Activated T-helper 1 cell treated with Interleukin-2 at 50 U/mL for 16 hours (primary cell): ENCODE results near the gene RPS6KA3.
"Not testable (repeated sequence)": the region's sequence is repeated elsewhere in the genome, so short reads cannot be mapped to it uniquely, and the experiment has no call there.

ENCODE experiments used
- DNase-seq: peaks from one replicate; pipeline ENCODE4 v3.0.0-alpha.2; 2020; ENCODE audit warnings: low read depth

RPS6KA3 gene

GRCh38 chrX:20217906-20218305, 48.8 kb downstream of the RPS6KA3 start:
- no peak for DNase-seq

- DNase-seq, result no peak
Observed at GRCh38 chrX:20217271-20217670, 49.4 kb downstream of the RPS6KA3 start.

DNA sequence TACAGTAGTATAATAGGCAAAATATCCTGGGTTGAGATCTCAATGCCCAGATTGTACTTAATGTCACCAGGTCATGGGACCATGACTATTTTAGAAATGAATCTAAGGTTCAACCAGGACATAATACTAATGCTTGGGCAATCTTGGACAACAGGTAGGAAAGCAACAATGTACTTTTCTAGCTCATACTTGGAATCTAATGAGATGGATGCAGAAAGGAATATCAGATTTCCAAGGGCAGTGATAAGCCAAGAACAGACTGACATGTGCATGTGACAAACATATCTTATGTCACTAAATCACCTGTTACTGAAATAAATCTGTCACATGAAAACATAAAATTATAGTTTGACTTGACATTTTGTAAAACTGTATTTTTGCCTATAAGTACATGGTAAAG, 51.1 kb downstream of the RPS6KA3 start:
- no peak for DNase-seq

DNA sequence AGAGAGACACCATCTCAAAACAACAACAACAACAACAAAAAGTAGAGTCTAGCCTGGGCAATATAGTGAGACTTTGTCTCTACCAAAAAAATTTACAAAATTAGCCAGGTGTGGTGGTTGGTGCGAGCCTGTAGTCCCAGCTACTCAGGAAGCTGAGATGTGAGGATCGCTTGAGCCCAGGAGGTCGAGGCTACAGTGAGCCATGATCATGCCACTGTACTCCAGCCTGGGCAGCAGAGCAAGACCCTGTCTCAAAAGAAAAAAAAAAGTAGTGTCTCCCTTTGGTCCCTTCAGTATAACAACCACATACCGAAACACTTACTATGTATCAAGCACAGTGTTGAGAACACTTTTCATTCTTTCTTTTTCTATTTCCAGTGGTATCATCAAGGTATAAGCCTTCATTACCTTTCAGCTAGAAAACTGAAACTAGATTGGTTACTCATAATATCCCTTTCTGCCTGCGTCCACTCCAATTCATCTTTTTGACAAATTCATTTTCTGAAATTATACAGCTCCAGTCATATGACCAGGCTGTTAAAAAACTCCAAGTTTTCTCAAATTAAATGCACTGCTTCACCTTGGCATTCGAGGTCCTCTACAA, 54.1 kb downstream of the RPS6KA3 start:
- DNase-seq, result no peak

DNA sequence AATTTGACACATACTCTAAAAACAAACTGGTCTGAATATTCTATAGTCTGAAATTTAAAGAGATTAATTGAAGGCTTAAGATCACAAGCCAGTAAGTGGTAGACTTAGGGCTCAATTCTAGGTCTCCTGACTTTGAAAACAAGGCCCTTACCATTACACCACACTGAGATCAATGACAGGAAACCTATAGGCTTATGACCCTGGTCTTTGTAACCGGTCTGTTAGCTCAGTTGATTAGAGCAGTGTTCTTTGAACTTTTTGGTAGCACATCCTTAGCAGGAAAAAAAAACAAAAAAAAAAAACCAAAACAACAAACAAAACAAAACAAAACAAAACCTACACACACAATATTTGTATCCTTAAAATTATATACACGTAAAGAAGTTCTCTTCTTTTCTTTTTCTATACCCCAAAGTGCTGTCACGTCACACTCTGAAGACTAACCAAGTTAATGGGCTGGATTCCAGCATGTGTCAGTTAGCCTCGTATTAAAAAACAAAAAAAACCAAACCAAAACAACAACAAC, 55.4 kb downstream of the RPS6KA3 start:
- DNase-seq, result no peak

- no peak for DNase-seq
Observed at GRCh38 chrX:20205927-20206708, 60.6 kb downstream of the RPS6KA3 start.

- no peak for DNase-seq
Observed at GRCh38 chrX:20204351-20204750, 62.4 kb downstream of the RPS6KA3 start.

DNA sequence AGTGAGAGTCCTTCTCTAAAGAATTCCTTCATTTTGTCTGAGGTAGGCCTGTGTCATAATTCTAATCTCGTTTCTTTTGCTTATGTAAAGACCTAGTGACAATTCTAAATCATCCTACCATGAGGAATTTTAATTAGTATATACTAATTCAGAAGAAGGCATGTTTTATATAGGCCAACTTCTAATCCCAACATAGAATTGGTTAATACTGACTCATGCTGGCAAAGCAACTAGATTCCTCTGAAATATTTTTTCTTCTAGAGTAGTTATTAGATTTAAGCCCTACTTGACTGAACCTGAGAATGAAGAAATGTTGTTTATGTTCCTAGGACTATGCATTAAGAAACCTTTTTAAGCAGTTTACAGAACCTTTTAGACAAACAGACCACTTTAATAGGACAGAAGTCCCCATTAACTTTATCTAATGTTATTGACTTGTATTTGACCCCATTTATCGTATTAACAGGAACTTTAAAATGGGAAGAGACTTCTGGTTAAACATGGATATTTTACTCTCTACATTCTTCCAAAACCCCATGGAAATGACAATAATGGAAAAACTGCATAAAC, 69.0 kb downstream of the RPS6KA3 start:
- no peak for DNase-seq

- DNase-seq, result no peak
Observed at GRCh38 chrX:20189171-20189570, 77.5 kb downstream of the RPS6KA3 start.

- no peak for DNase-seq
Observed at GRCh38 chrX:20181598-20182329, 84.9 kb downstream of the RPS6KA3 start.

DNA sequence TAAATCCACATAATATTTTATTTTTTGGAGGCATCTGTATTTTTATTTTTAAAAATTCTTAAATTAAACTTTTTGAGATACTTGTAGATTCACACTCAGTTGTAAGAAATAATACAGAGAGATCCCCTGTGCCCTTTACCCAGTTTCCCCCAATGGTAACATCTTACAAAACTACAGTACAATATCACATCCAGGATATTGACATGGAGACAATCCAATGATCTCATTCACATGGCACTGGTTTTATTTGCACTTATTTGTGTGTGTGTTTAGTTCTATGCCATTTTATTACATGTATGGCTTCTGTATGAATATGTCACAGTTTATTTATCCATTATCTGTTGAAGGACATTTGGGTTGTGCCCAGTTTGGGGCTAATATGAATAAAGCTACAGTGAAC, 89.6 kb downstream of the RPS6KA3 start:
- DNase-seq, result no peak

GRCh38 chrX:20173856-20174255, 92.9 kb downstream of the RPS6KA3 start:
- DNase-seq, result no peak

- no peak for DNase-seq
Observed at GRCh38 chrX:20173313-20173712, 93.4 kb downstream of the RPS6KA3 start.

DNA sequence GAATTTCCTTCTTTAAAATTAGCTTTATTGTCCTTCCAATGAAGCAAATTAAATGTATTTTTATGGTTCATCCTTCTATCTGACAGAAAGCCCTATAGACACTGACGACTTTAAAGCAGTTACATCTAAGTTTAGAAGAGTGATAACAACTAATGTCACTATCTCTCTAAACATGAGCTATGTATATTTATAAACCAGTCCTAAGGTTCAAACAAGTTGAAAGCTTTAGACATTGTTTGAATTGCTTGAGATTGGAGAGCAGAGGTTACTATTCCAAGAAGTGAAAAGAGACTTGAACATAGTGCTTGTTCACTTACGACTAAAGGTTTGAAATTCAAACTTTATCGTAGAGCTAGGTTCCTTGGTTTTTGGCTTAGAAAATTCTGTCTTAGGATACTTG, 94.8 kb downstream of the RPS6KA3 start:
- no peak for DNase-seq

DNA sequence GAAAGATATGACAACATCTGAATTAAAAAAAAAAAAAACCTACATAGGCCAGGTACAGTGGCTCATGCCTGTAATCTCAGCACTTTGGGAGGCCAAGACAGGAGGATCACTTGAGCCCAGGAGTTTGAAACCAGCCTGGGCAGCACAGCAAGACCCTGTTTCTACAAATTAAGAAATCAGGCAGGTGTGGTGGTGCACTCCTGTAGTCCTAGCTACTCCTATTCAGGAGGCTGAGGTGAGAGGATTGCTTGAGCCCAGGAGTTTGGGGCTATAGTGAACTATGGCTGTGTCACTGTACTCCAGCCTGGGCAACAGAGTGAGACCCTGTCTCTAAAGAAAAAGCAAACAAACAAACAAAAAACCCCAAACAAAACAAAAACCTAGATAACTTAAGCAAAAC, 104.2 kb downstream of the RPS6KA3 start:
- not testable (repeated sequence) for DNase-seq

DNA sequence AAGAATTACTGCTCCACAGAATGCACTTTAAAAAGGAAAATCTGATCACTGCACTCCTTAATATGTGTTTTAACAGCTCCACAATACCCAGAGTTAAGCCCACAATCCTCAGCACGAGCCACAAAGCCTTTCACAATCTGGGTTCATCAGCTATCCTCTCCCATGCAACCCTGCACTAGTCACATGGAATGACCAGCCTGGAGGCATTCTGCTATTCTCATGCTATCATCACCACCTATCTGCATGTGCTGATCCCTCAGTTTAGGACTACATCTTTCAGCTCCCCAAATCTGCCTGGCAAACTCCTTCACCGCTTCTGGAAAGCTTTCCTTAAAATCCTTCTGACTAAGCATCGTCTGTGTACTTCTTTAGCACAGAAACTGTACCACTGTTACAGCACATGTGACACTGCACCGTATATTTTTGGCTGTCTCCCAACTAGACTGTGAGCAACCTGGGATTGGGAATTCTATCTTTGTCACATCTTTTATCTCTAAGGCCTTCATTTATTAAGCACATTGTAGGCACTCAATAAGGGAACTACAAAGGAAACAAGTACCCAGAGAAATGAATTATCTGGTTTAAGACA, 106.8 kb downstream of the RPS6KA3 start:
- DNase-seq, result no peak

DNA sequence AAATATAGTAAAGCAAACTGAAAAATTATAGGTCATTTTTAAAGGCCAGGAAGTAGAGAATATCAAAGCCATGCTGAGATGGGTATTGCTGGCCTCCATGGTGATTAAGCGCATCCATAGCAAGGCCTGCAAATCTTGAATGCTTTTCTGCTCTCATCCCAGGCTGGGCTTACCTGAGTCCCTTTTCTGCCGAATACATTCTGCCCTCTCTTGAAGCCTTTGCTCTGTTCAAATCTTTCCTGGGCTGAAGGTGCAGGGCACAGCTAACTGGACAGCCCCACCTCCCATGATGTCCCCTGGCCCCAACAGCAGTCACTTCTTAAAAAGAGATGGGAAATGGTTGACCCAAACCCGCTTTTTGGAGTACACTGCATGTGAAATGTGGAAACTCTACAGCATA, 115.0 kb downstream of the RPS6KA3 start:
- DNase-seq, result no peak

DNA sequence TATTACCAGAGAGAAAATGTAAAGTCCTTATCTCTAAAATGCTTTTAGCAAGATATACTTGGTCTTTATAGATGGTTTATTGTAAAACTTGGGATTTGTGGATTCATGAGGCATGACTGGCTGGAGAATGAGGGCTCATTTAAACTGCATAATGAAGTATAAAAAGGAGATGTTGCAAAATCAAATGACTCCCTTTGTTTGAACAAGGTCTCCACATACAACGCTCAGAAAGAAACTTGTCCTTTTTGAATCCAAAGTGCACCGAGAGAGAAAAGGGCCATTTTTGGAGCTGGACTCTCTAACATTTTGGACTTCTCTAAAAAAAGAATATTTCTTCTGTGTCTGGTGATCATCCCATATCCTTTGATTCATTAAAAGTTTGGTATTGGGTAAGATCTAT, 117.4 kb downstream of the RPS6KA3 start:
- DNase-seq, result no peak

DNA sequence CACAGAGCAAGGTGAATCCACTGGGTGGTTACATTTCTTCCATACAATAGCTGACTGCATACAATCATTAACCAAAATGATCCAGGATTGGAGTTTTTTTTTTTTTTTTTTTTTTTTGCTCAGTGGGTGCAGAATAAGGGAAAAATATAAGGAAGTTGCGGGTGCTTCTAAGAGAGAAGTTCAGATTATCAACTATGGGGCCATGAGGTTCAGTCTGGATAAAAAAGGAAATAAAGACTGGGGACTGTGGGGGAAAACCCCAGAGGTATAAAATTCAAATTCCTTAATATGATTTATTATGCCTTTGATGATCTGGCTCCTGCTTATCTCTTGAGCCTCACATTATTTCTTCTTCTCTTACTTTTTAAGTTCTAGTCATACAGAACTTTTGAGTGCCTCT, 119.1 kb downstream of the RPS6KA3 start:
- no peak for DNase-seq

DNA sequence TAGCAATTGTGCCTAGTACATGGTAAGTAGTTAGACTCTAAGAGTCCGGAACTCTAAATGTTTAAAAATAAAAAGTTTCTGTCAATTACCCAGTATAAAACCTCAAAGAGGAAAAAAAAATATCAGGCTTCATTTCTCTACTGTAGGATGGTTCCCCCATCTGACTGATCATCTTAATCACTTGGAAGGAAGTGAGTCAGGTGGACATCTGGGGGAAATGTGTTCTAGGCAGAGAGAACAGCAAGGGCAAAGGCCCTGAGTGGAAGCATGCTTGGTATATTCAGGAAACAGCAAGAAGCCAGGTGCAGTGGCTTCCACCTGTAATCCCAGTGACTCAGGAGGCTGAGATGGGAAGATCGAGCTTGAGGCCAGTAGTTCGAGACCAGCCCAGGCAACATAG, 122.2 kb downstream of the RPS6KA3 start:
- DNase-seq, result no peak

DNA sequence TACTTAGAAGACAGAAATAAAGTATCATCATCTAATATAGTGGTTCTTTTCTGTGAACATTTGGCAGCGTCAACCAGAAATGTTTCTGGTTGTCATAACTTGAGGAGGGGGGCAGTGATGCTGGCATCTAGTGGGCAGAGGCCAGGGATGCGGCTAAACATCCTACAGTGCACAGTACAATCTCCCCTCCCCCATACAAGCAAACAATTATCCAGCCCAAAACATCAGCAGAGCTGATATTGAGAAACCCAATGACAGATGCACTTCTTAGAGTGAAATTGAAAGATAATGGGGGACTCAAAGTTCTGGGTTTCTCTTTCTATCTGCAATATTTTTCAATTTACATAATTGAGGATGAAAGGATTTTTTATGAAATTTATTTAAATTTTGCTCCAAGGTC, 123.1 kb downstream of the RPS6KA3 start:
- no peak for DNase-seq

DNA sequence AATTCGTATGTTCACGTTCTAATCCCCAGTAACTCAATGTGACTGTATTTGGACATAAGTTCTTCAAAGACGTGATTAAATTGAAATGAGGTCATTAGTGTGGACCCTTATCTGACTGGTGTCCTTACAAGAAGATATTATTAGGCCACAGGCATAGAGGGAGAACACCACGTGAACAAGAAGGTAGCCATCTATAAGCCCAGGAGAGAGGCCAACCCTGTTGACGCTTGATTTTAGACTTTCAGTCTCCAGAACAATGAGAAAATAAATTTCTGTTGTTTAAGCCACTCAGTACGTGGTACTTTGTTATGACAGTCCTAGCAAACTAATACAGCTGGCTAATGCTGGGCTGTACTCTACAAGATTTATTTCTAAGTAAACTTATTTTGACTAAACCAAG, 123.6 kb downstream of the RPS6KA3 start:
- no peak for DNase-seq
